Measurements from ENCODE around the gene SLC25A11. TPM values are rescaled to one million over a fixed set of nuclear protein-coding genes. Genes with fewer than 3 reads are reported as not detected.

The SLC25A11 gene
- polyA plus RNA-seq, 1 of the 3 experiments (the other 2 are of a cell fraction), result 82.8 TPM

- ChIA-PET POLR2A (no interaction called here), CTCF (interaction anchor here (1.0 to 1.9 kb wide), 2 partner anchors 12 to 20 kb away, joined by 4 to 8 read pairs; no protein-coding TSS in a partner anchor)
- Histone ChIP-seq H3K9me3 (no peaks in the 10 kb centered on the region), H2AFZ (ENCODE audit: low read depth) (no peak overlapping the region), H3K27ac (ENCODE audit: low read depth in 2 of 2, low read length in 1 of 2) (no peak overlapping the region), H3K4me2 (no peak overlapping the region), H3K4me1 (ENCODE audit: control insufficient read depth in 1 of 2, insufficient read depth in 2 of 2, low read depth in 1 of 2, low read length in 1 of 2) (no peaks in the 10 kb centered on the region), H4K20me1 (ENCODE audit: insufficient read depth) (no peaks in the 10 kb centered on the region), H3K79me2 (ENCODE audit: insufficient read depth) (no peaks in the 10 kb centered on the region), H3K9ac (no peak overlapping the region), H3K27me3 (ENCODE audit: insufficient read depth) (no peaks in the 10 kb centered on the region), H3K4me3 (ENCODE audit: low read depth in 2 of 2, low read length in 1 of 2) (no peak overlapping the region), H3K36me3 (replicated peaks in 1 of 2; ENCODE audit: control insufficient read depth in 1 of 2, insufficient read depth in 2 of 2, low read length in 1 of 2) (peaks cover 0 to 50% of the 10 kb centered on the region in 2 experiments), H3K9me2 (no peaks in the 10 kb centered on the region), H3F3A (replicated peaks; ENCODE audit: insufficient read depth) (no peaks in the 10 kb centered on the region)
- DNase-seq, result no peak
- TF ChIP-seq NRF1 (IDR thresholded peaks at IDR 0.05; ENCODE audit: low read depth, low read length), result no peak
- TF ChIP-seq ZBTB33 (IDR thresholded peaks at IDR 0.05; ENCODE audit: borderline replicate concordance, low read depth), result no peak
- TF ChIP-seq FOSL2 (IDR thresholded peaks at IDR 0.05; ENCODE audit: borderline replicate concordance, low read depth), result no peak
- TF ChIP-seq REST (IDR thresholded peaks at IDR 0.05; ENCODE audit: low read depth, low read length), result no peak
- no peak for TF ChIP-seq GABPA (IDR thresholded peaks at IDR 0.05; ENCODE audit: low read depth)
- no peak for TF ChIP-seq SIN3A (IDR thresholded peaks at IDR 0.05; ENCODE audit: borderline replicate concordance, low read depth, low read length)
- 97% methylated on average over 12 of the region's 27 CpGs for WGBS (ENCODE audit: low lambda C conversion rate)
Observed at GRCh38 chr17:4896332-4897197, 43.3 kb downstream of the SLC25A11 start.

GRCh38 chr17:4895657-4896331 is 44.1 kb downstream of the SLC25A11 start:
- H3K9me2 ChIP-seq, result no peaks in the 10 kb centered on the region
- H3K36me3 ChIP-seq (replicated peaks in 1 of 2; ENCODE audit: control insufficient read depth in 1 of 2, insufficient read depth in 2 of 2, low read length in 1 of 2), result peaks cover 0 to 58% of the 10 kb centered on the region in 2 experiments
- ChIA-PET CTCF (interaction anchor here (1.0 to 1.9 kb wide), 2 partner anchors 13 to 21 kb away, joined by 4 to 8 read pairs; no protein-coding TSS in a partner anchor), POLR2A (no interaction called here)
- no peak for DNase-seq
- H3K9ac ChIP-seq, result no peak overlapping the region
- TF ChIP-seq ZBTB33 (IDR thresholded peaks at IDR 0.05; ENCODE audit: borderline replicate concordance, low read depth) (no peak), USF1 (IDR thresholded peaks at IDR 0.05; ENCODE audit: borderline replicate concordance, low read depth) (no peak), MEF2A (IDR thresholded peaks at IDR 0.05; ENCODE audit: borderline replicate concordance, low read depth) (no peak), IRF3 (IDR thresholded peaks at IDR 0.05; ENCODE audit: low read depth, low read length) (no peak), GATA2 (CRISPR knock-in tag; IDR thresholded peaks at IDR 0.05) (no peak)
- H3F3A ChIP-seq (replicated peaks; ENCODE audit: insufficient read depth), result no peaks in the 10 kb centered on the region
- no peaks in the 10 kb centered on the region for H3K4me1 ChIP-seq (ENCODE audit: control insufficient read depth in 1 of 2, insufficient read depth in 2 of 2, low read depth in 1 of 2, low read length in 1 of 2)
- no peaks in the 10 kb centered on the region for H3K27me3 ChIP-seq (ENCODE audit: insufficient read depth)
- H3K27ac ChIP-seq (ENCODE audit: low read depth in 2 of 2, low read length in 1 of 2), result no peak overlapping the region
- H3K4me3 ChIP-seq (ENCODE audit: low read depth in 2 of 2, low read length in 1 of 2), result no peak overlapping the region
- no peak overlapping the region for H2AFZ ChIP-seq (ENCODE audit: low read depth)
- H3K79me2 ChIP-seq (ENCODE audit: insufficient read depth), result no peaks in the 10 kb centered on the region
- no peaks in the 10 kb centered on the region for H4K20me1 ChIP-seq (ENCODE audit: insufficient read depth)
- H3K4me2 ChIP-seq, result no peak overlapping the region
- H3K9me3 ChIP-seq, result no peaks in the 10 kb centered on the region
- WGBS (ENCODE audit: low lambda C conversion rate), result 88% methylated on average over 21 of the region's 27 CpGs
